Activated CD8-positive, alpha-beta memory T cell treated with anti-CD3 and anti-CD28 coated beads for 48 hours (primary cell): ENCODE results near the gene PARP14.

ENCODE experiments used
- DNase-seq, 3 experiments: peaks; one replicate each; pipeline ENCODE4 v3.0.0-alpha.2; 2020; ENCODE audit warnings: low read depth in 2 of 3, low spot score in 2 of 3

PARP14 gene

DNA sequence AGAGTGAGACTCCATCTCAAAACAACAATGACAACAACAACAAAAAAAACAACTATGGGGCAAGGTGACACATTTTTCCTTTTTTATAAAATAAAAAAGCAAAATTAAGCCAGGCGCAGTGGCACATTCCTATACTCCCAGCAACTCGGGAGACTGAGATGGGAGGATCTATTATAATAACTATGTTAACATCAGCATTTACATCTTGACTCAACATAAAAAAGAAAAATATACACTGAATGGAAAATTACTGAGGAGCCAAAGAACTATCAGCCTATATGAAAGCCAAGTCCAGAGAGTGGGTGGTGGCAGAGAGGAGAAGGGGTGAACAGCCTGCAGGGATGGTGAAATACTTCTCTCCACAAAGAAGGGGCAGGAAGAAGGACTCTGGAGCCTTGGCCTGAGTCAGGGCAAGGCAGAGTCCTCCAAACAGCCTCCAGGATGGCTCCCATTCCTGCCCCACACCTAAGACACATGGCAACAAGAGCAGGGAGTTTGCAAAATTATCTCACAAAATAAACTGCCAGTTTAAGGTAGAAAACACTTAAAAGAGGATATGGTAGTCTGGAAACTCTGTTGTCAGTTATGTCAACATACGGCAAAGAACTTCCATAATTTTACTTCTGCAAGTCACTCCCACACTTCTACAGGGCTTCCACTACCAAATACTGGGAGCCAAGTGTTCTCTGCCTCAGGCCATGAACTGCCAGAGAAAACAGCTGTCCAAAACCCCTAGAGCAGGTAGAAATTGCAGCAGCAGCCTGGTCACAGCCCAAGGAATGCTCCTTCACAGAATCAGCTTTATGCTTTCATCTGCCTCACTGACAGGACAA, 87.1 kb downstream of the PARP14 start:
- no peak for DNase-seq

DNA sequence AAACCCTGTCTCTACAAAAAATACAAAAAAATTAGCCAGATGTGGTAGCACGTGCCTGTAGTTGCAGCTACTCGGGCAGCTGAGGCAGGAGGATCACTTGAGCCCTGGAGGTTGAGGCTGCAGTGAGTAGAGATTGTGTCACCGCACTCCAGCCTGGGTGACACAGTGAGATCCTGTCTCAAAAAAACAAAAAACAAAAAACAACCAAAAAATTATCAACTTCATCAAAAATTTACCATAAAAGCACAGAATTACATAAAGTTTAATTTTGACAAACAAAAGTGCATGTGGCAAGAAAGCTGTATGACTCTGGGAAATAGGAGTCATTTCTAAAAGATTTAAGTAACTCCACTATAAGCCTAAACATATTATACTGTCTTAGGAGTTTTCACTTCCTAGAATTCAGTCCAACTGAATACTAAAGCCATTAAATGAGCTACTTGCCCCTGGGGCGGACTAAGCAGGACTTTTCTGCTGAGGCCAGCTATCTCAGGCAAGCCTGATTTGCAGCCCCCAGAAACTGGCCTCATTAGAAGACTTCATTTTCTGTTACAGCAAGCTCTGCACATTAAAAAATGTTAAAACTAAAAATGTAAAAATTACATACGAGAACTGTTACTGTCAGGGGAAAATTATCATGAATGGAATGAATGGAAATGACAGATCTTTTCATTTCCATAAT, 90.0 kb downstream of the PARP14 start:
- no peak for DNase-seq

GRCh38 chr3:122772827-122773226, 92.2 kb downstream of the PARP14 start:
- no peak for DNase-seq

DNA sequence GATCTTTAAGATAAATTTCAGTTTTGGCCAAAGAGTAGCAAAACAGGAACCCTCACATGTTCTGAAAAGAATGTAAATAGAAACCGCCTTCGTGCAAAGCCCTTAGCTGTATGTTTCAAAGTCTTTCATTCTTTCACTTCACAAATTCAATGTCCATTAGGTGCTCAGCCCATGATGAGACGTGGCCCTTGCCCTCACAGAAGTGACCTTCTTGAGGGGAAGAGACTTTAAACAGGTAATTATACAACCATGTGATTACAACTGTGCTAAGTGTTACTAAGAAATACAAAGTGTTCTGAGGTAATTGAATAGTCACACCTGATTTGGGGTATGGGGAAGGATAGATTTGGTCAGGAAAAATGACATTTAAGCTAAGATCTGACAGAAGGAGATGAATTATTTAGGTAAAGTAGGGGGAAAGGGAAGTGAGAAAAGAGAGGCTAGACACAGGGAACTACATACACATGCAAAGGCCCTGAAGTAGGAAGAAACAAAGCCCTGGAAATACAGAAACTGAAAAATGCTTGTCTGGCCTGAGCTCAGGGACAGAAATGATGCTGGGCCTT, 93.4 kb downstream of the PARP14 start:
- DNase-seq = no peak

DNA sequence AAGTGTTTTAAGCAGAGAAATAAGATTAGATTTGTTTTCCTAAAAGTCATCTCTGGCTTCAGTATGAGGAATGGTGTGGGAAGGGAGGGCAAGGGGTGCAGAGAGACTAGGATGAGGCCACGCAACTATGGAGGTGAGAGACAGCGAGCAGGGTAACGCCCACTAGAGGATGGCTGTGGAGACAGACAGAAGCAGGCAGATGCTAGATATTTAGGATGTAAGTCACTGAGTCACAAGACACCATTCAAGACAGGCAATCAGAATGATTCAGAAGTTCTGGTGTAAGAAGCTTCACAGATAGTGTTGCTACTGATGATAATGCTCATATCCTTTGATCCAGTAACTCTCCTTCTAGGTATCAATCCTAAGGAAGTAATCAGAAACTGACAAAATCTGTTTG, 93.9 kb downstream of the PARP14 start:
- DNase-seq = no peak

DNA sequence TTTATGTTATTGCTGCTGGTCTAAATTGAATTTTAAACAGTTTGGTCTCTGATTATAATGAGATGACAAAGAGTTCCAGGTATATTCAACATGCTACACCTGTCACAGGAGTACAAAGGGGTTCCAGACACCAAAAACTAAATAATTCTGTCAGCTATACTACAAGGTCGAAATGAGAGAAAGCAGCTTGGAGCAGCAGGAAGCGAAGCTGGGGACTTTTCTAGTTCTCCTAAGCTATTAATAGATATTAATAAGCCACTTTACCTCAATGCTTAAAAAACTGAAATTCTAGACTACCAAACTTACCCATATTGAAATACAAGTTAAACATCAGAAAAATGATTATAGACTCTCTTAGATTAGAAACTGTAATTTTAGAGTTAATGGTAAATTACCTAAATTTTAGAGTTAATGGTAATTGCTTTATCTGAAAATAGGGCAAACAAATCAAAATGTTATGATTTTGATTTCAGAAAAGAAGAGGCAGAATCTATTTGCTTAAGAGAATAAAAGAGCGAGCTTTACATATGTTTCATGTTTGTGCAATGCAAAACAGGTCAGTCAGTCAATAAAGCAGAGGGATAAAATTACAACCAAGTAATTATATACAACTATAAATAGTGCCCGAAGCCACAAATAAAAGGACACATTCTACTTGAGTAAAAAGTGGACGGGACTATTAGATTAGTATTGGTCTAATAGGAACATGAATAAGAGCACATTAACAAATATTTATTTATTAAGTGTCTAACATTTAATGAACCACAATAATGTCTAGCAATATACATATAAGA, 96.2 kb downstream of the PARP14 start:
- no peak for DNase-seq

DNA sequence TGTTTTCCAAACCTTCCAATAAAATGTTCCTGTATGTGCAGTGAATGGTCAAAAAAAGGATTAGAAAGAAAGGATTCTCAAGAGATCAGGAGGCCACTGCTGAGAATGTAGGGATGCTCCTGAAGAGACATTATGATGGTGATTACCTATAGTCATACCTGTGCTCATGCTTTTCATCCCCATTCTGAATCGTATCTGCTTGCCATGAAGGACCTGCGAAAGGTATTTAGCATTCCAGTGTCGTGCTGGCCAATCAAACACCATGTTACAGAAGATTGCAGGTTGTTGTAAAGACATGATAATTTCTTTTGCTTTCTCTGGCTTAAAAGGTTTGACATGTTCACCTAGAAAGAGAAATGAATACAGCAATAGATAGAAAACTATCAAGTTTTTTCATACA, 96.9 kb downstream of the PARP14 start:
- no peak for DNase-seq
